Small intestine (tissue), 7 donors: Measurements from ENCODE around the gene C2CD2. TPM values are rescaled to one million over a fixed set of nuclear protein-coding genes. Genes with fewer than 3 reads are reported as not detected.

ENCODE experiments used
- DNase-seq, 2 donors: peaks; one replicate each; pipeline versions ENCODE4 v3.0.0 to v3.0.0-alpha.2; 2013
- FAIRE-seq: peaks from 2 replicates; lab custom pipeline; 2012; peaks lifted over from hg19 to GRCh38; lab: Jason Lieb, UNC
- H3K27ac ChIP-seq, 3 donors: one replicate each; pipeline ENCODE4 v1.5.1; 2013; ENCODE audit warnings: low read length in 2 of 3, mild to moderate bottlenecking in 2 of 3, control low read depth in 1 of 3, inconsistent platforms in 1 of 3, low read depth in 1 of 3, moderate library complexity in 1 of 3
- H3K27me3 ChIP-seq, 3 donors: one replicate each; pipeline ENCODE4 v1.6.1; 2013; ENCODE audit warnings: low read length in 3 of 3, inconsistent platforms in 1 of 3; ENCODE audit not compliant: control insufficient read depth in 3 of 3, insufficient read depth in 3 of 3
- H3K36me3 ChIP-seq, 3 donors: one replicate each; pipeline ENCODE4 v1.6.1; 2013; ENCODE audit warnings: low read length in 3 of 3, inconsistent platforms in 1 of 3, low read depth in 1 of 3, mild to moderate bottlenecking in 1 of 3, moderate library complexity in 1 of 3; ENCODE audit not compliant: control insufficient read depth in 3 of 3, insufficient read depth in 2 of 3
- H3K4me1 ChIP-seq, 3 donors: one replicate each; pipeline ENCODE4 v1.6.1; 2013; ENCODE audit warnings: low read length in 2 of 3, inconsistent platforms in 1 of 3, low read depth in 1 of 3, mild to moderate bottlenecking in 1 of 3, moderate library complexity in 1 of 3; ENCODE audit not compliant: control insufficient read depth in 3 of 3, insufficient read depth in 2 of 3
- H3K4me3 ChIP-seq, 3 donors: one replicate each; pipeline ENCODE4 v1.5.1; 2013; ENCODE audit warnings: low read length in 3 of 3, control low read depth in 1 of 3, inconsistent platforms in 1 of 3, low read depth in 1 of 3, mild to moderate bottlenecking in 1 of 3, moderate library complexity in 1 of 3
- H3K9me3 ChIP-seq, 2 donors: one replicate each; pipeline ENCODE4 v1.6.1; 2013; ENCODE audit warnings: low read depth in 1 of 2, low read length in 1 of 2; ENCODE audit not compliant: control insufficient read depth in 2 of 2, insufficient read depth in 1 of 2
- WGBS, 3 donors: extraction: QIAGEN DNeasy Blood & Tissue Kit; methylation state at CpG; one replicate each; pipeline ENCODE4 v1.1.7; 2013; 5-methylcytosine and 5-hydroxymethylcytosine counted together
- polyA plus RNA-seq, 4 donors: library from polyadenylated mRNA; stranded (reverse) in 3 of 4; unstranded in 1 of 4; fragments of 200-250 nt in 3 of 4; fragments of 120-200 nt in 1 of 4; gene quantifications; one replicate each; pipeline versions ENCODE4 v1.2.1 to v1.2.3, GENCODE V29; 2013
- donor health status: healthy with polysubstance abuse.
- donor health status: control.
- donor health status: control.
- donor health status: Bipolar disorder and iron deficiency.
- donor health status: healthy.

The C2CD2 gene
- polyA plus RNA-seq, 4 donors: 2.2 to 11.1 (median 6.7) TPM

DNA sequence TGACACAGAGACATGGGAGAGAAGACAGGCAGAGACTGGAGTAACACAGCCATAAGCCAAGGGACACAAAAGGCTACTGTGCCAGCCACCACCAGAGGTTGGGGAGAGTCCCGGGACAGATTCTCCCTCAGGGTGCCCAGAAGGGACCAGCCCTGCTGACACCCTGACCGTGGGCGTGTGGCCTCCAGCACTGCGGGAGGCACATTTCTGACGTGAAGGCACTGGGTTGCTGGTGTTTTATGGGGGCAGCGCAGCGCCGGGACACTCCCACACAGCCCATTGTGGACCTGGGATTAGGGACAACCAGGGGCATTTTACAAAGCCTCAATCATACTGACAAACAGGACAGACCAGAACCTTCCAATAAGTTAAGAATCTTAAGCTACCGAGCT is 100.9 kb downstream of the C2CD2 start:
- Histone ChIP-seq H3K9me3 (no peaks in the 10 kb centered on the region), H3K4me1 (no peaks in the 10 kb centered on the region), H3K27me3 (no peaks in the 10 kb centered on the region), H3K27ac (no peak overlapping the region), H3K36me3 (peaks cover 3 to 72% (median 6%) of the 10 kb centered on the region in 3 donors), H3K4me3 (no peak overlapping the region)
- DNase-seq (no peak), FAIRE-seq (no peak)
- 93 to 94% (median 94%) methylated on average over 9 of the region's 9 CpGs for WGBS, 3 donors

DNA sequence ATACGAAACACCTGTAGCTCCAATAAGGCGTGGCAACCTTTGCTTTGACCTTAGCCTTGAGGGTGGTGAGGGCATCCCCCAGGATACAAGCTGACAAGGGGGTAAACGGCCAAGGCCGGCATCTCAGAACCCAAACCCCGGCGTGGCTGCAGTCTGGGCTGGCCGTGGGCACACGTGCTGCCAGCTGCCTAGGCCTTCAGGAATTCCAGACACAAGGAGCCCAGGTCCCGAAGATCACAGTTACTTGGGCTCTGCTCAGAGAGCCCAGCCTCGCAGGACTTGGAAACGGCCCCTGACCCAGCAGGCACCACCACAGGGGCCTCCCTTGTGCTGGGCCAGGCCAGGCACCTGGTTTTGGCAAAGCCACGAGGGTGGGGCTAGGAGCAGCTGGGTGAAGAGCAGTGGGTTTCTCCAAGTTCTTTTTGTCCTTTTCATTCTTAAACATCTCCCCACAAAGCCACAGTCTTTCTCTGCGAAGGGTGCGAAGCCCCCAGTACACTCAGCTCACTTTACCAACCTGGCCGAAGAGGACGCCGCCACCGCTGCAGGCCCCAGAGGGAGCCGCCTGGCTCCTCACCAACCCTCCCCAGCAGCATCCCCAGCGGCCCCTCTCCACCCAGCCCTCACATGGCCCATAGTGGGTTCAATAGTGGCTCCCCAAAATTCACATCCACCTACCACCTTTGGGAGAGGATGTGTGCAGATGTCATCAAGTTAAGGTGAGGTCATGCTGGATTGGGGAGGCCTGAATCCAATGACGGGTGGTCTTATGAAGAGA is 101.5 kb downstream of the C2CD2 start:
- FAIRE-seq (no peak), DNase-seq (no peak)
- WGBS, 3 donors: 90 to 91% (median 90%) methylated on average over 20 to 21 of the region's 21 CpGs
- Histone ChIP-seq H3K4me3 (no peak overlapping the region), H3K27ac (no peak overlapping the region), H3K9me3 (no peaks in the 10 kb centered on the region), H3K4me1 (no peaks in the 10 kb centered on the region), H3K27me3 (no peaks in the 10 kb centered on the region), H3K36me3 (peaks cover 3 to 72% (median 6%) of the 10 kb centered on the region in 3 donors)

DNA sequence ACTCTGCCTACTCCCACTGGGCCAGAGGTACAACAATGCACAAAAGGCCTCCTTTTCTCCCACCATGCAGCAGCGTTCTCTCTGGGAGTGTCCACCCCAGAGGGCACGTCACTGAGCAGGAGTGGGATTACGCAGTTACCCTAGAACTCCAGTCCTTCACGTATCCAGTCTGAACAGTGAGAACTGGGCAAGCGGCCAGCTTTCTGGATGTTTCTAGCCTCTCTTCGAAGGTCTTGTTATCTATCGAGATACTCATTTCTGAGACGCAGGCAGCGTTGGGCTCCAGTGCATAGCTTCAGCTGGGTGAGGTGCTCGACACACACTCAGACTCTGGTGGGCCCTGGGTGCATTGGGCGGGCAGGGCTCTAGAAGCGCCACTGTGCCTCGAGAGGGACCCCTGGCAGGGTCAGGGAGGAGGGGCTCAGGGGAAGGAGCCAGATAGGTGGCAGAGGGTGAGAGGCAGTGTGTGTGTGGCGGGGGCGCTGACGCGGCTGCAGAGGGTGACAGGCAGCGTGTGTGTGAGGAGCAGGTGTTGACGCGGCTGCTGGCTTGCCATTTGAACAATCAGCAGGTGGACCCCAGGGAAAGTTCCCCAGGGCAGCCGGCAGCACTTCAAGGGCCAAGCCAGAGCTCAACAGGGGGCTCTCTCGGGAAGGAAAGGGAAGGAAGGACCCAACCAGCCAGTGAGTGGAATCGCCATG is 102.6 kb downstream of the C2CD2 start:
- Histone ChIP-seq H3K4me3 (no peak overlapping the region), H3K36me3 (peaks cover 3 to 72% (median 6%) of the 10 kb centered on the region in 3 donors), H3K27me3 (no peaks in the 10 kb centered on the region), H3K9me3 (no peaks in the 10 kb centered on the region), H3K27ac (no peak overlapping the region), H3K4me1 (no peaks in the 10 kb centered on the region)
- WGBS, 3 donors: 89 to 94% (median 92%) methylated on average over 23 of the region's 23 CpGs
- no peak for FAIRE-seq
- no peak for DNase-seq

DNA sequence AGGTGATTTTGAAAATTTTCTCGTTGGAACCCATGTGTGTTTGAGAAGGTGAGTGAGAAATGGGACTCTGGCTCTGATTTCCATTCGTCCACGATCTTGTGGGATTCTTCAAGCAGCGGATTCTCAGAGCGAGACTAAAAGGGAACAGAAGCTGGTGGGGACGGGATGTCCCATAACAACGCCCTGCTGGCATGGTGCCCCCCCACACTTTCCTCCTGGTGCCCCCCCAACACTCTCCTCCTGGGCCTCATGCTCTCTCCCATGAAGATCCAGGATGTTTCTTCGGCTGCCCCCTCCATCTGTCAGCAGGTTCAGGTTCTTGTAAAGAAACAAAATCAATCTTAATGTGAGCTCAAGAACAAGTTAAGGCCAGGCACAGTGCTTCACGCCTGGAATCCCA is 103.7 kb downstream of the C2CD2 start:
- Histone ChIP-seq H3K9me3 (no peaks in the 10 kb centered on the region), H3K4me1 (no peaks in the 10 kb centered on the region), H3K4me3 (no peak overlapping the region), H3K27ac (no peak overlapping the region), H3K36me3 (peaks cover 3 to 76% (median 6%) of the 10 kb centered on the region in 3 donors), H3K27me3 (no peaks in the 10 kb centered on the region)
- WGBS, 3 donors: 95 to 96% (median 95%) methylated on average over 9 of the region's 9 CpGs
- DNase-seq (no peak), FAIRE-seq (no peak)

DNA sequence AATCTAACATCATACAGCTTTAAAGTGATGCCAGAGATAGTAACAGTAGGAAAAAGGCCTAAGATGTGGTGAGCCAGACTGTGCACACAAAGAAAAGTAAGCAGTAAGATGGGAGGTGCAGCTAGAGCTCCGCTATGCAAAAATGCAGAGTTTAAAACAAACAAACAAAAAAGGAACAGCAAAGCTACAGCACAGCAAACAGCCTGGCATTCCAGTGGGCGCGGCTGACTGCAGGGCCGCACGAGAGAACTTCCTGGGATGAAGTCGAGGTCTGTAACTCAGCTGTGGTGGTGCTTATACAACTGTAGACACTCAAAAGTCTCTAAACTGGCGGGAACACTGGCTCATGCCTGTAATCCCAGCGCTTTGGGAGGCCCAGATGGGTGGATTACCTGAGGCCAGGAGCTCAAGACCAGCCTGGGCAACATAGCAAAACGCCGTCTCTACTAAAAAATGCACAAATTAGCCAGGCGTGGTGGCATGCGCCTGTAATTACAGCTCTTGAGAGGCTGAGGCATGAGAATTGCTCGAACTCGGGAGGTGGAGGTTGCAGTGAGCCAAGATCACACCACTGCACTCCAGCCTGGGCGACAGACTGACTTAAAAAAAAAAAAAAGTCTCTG is 104.7 kb downstream of the C2CD2 start:
- DNase-seq (no peak), FAIRE-seq (no peak)
- no peaks in the 10 kb centered on the region for H3K9me3 ChIP-seq
- H3K4me3 ChIP-seq: no peak overlapping the region
- H3K36me3 ChIP-seq: peaks cover 3 to 66% (median 4%) of the 10 kb centered on the region in 3 donors
- 88 to 91% (median 89%) methylated on average over 15 of the region's 15 CpGs for WGBS, 3 donors
- H3K4me1 ChIP-seq: no peaks in the 10 kb centered on the region
- no peaks in the 10 kb centered on the region for H3K27me3 ChIP-seq
- no peak overlapping the region for H3K27ac ChIP-seq

DNA sequence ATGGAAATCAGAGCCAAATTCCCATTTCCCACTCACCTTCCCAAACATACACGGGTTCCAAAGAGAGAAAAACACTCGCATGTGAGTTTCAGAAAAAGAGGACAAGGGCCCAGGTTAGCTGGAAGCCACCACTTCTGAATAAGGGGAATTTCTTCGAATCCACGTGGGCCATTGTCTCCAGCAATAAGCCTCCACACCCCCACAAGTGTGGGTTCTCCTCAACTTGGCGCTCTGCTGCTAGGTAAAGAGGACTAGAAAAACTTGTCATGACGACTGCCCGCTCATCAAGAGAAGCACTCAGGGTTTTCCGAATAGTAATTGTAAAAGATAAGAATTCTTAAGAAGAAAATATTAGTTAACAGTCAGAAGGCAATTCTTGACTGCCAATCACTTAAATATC is 105.3 kb downstream of the C2CD2 start:
- no peaks in the 10 kb centered on the region for H3K4me1 ChIP-seq
- WGBS, 3 donors: 83 to 85% (median 84%) methylated on average over 8 of the region's 8 CpGs
- no peak overlapping the region for H3K4me3 ChIP-seq
- H3K27me3 ChIP-seq: no peaks in the 10 kb centered on the region
- no peak overlapping the region for H3K27ac ChIP-seq
- peaks cover 3 to 61% (median 4%) of the 10 kb centered on the region in 3 donors for H3K36me3 ChIP-seq
- no peaks in the 10 kb centered on the region for H3K9me3 ChIP-seq
- DNase-seq (no peak), FAIRE-seq (no peak)

DNA sequence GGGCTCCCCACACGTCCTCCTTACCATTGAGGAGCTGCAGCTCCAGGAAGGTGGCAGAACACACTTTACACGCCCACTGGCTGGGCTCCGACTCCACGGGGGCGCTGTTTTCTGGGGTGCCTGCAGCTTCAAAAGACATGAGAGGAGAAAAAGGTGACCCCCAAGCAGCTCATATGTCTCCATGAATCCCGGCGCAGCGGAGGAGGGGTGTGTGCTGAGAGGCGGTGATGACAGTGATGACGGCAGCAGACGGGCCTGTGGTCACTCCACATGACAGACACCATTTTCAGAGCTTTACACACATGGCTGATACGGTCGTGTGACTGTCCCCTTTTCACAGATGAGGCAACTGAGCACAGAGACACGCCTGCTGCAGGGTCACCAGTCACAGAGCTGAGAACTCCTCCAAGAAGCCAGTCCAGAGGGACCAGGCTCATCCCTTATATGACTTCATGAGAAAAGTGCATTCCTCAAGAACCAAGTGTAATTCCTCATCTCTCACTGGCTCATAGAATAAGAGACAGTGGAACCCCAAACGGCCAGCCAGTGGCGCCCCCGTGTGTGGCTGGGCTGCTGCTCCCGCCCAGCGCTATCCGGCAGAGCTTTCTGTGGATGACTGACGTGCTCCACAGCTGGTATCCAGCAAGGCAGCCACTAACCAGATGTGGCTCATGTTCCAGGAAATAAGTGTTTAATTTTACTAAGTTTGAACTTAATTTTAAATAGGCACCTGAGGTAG is 106.6 kb downstream of the C2CD2 start:
- Histone ChIP-seq H3K4me3 (no peak overlapping the region), H3K27me3 (no peaks in the 10 kb centered on the region), H3K4me1 (no peaks in the 10 kb centered on the region), H3K27ac (no peak overlapping the region), H3K36me3 (peaks cover 0 to 54% (median 0%) of the 10 kb centered on the region in 3 donors), H3K9me3 (no peaks in the 10 kb centered on the region)
- FAIRE-seq (no peak), DNase-seq (no peak)
- 85 to 91% (median 88%) methylated on average over 21 of the region's 21 CpGs for WGBS, 3 donors

DNA sequence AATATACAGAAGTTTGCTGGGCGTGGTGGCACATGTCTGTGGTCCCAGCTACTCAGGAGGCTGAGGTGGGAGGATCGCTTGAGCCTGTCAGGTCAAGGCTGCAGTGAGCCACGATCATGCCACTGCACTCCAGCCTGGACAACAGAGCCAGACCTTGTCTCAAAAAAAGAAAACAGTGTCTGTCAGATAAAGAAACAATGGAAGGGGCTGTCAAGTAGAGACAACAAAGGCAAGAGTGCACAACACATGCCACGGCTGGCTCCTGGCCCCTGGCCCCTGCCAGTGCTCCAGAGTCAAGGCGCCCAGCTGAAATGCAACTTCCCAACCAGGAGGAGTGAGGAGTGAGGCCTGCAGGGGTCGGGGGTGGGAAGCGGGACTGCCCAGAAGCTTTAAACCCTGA is 107.3 kb downstream of the C2CD2 start:
- FAIRE-seq: no peak
- Histone ChIP-seq H3K27me3 (no peaks in the 10 kb centered on the region), H3K27ac (no peak overlapping the region), H3K4me1 (no peaks in the 10 kb centered on the region), H3K36me3 (peaks cover 0 to 50% (median 0%) of the 10 kb centered on the region in 3 donors), H3K9me3 (no peaks in the 10 kb centered on the region), H3K4me3 (no peak overlapping the region)
- 86 to 90% (median 89%) methylated on average over 7 of the region's 7 CpGs for WGBS, 3 donors
- DNase-seq: no peak
